ENCODE results near the gene ADAMTS2.

DNA sequence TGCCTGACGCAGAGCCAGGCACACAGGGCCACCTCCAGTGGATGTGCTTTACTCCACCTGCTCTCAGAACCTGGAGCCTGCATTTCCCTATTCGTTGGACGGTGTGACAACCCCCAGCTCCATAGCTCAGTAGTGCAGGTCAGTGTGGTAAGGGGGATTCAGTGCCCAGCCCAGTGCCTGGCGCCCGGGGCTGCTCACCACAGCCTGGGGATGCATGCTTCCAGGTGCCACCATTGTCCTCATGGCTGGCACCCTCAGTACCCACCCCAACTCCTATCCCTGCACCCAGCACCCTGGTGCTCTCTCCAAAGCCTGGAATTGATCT, 32.8 kb upstream of the ADAMTS2 start:
- TF ChIP-seq, protein P1, sequence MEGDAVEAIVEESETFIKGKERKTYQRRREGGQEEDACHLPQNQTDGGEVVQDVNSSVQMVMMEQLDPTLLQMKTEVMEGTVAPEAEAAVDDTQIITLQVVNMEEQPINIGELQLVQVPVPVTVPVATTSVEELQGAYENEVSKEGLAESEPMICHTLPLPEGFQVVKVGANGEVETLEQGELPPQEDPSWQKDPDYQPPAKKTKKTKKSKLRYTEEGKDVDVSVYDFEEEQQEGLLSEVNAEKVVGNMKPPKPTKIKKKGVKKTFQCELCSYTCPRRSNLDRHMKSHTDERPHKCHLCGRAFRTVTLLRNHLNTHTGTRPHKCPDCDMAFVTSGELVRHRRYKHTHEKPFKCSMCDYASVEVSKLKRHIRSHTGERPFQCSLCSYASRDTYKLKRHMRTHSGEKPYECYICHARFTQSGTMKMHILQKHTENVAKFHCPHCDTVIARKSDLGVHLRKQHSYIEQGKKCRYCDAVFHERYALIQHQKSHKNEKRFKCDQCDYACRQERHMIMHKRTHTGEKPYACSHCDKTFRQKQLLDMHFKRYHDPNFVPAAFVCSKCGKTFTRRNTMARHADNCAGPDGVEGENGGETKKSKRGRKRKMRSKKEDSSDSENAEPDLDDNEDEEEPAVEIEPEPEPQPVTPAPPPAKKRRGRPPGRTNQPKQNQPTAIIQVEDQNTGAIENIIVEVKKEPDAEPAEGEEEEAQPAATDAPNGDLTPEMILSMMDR (IDR thresholded peaks at IDR 0.05): no peak
- TF ChIP-seq POLR2A (IDR thresholded peaks at IDR 0.05): no peak

Measured in lower leg skin (tissue), 3 donors.